GM23338 (cell line): Measurements from ENCODE around the gene BPTF. TPM values are rescaled to one million over a fixed set of nuclear protein-coding genes. Genes with fewer than 3 reads are reported as not detected.

Source experiments
- ATAC-seq: fragments of 200-7000 bp; cut with Tn5 transposase; 3 replicates; pipeline ENCODE4 v1.9.1; 2020
- DNase-seq: peaks from one replicate; pipeline ENCODE4 v3.0.0-alpha.2; 2015; ENCODE audit warnings: low spot score
- H2AFZ ChIP-seq: fragments of 200-600 bp; sonication (generic); 2 replicates; pipeline ENCODE4 v1.8.0; 2016; ENCODE audit warnings: antibody characterized with exemption, mild to moderate bottlenecking, moderate library complexity
- H3F3A ChIP-seq: fragments of 200-600 bp; sonication (generic); replicated peaks from 2 replicates; pipeline ENCODE4 v1.8.0; 2017; ENCODE audit warnings: antibody characterized with exemption, mixed run types, low read depth
- H3K27ac ChIP-seq: fragments of 200-600 bp; sonication (generic); 2 replicates; pipeline ENCODE4 v1.6.1; 2016; ENCODE audit warnings: low read depth
- H3K27me3 ChIP-seq: fragments of 200-600 bp; sonication (generic); 2 replicates; pipeline ENCODE4 v1.8.0; 2016; ENCODE audit warnings: mild to moderate bottlenecking, mixed run types, moderate library complexity; ENCODE audit not compliant: insufficient read depth
- H3K36me3 ChIP-seq: fragments of 200-600 bp; sonication (generic); 2 replicates; pipeline ENCODE4 v1.8.0; 2016; ENCODE audit warnings: mild to moderate bottlenecking; ENCODE audit not compliant: insufficient read depth
- H3K4me1 ChIP-seq: fragments of 200-600 bp; sonication (generic); 2 replicates; pipeline ENCODE4 v1.8.0; 2016; ENCODE audit warnings: mild to moderate bottlenecking, moderate library complexity; ENCODE audit not compliant: insufficient read depth
- H3K4me2 ChIP-seq: fragments of 200-600 bp; sonication (generic); 2 replicates; pipeline ENCODE4 v1.7.1; 2017; ENCODE audit warnings: mixed run types
- H3K4me3 ChIP-seq: fragments of 200-600 bp; sonication (generic); 2 replicates; pipeline ENCODE4 v1.6.1; 2016; ENCODE audit warnings: mixed run types
- H3K79me2 ChIP-seq: fragments of 200-600 bp; sonication (generic); replicated peaks from 2 replicates; pipeline ENCODE4 v1.8.0; 2017; ENCODE audit warnings: mild to moderate bottlenecking; ENCODE audit not compliant: insufficient read depth
- H3K9me2 ChIP-seq: fragments of 200-600 bp; sonication (generic); 2 replicates; pipeline ENCODE4 v1.8.0; 2017; ENCODE audit not compliant: insufficient read depth
- H4K20me1 ChIP-seq: fragments of 200-600 bp; sonication (generic); replicated peaks from 2 replicates; pipeline ENCODE4 v1.8.0; 2017; ENCODE audit warnings: mild to moderate bottlenecking; ENCODE audit not compliant: insufficient read depth
- H3K27ac Mint-ChIP-seq: 2 replicates; pipeline ENCODE4 v1.8.0; 2020; ENCODE audit warnings: inconsistent platforms, mild to moderate bottlenecking, moderate library complexity, mixed read lengths
- H3K27me3 Mint-ChIP-seq: 3 replicates; pipeline ENCODE4 v1.8.0; 2022; ENCODE audit warnings: low read depth, mild to moderate bottlenecking, moderate library complexity, mixed read lengths, inconsistent platforms; ENCODE audit not compliant: insufficient read depth, poor library complexity
- H3K36me3 Mint-ChIP-seq: 3 replicates; pipeline ENCODE4 v1.8.0; 2021; ENCODE audit warnings: low read depth, mild to moderate bottlenecking, inconsistent platforms, moderate library complexity, mixed read lengths
- H3K4me1 Mint-ChIP-seq: 3 replicates; pipeline ENCODE4 v1.8.0; 2020; ENCODE audit warnings: mild to moderate bottlenecking, inconsistent platforms, mixed read lengths
- H3K4me3 Mint-ChIP-seq: 3 replicates; pipeline ENCODE4 v1.8.0; 2021; ENCODE audit warnings: moderate library complexity, mild to moderate bottlenecking, inconsistent platforms, mixed read lengths
- H3K9me3 Mint-ChIP-seq: 3 replicates; pipeline ENCODE4 v1.8.0; 2020; ENCODE audit warnings: moderate library complexity, mild to moderate bottlenecking, inconsistent platforms, mixed read lengths
- CTCF ChIP-seq, 2 experiments: fragments of 200-600 bp in 1 of 2; sonication (generic) in 1 of 2; conservative IDR thresholded peaks; 2 replicates each; pipeline versions ENCODE4 v1.5.1 to v1.6.1; 2016 to 2017; ENCODE audit warnings: antibody characterized with exemption in 2 of 2, low read depth in 2 of 2, mild to moderate bottlenecking in 2 of 2, moderate library complexity in 1 of 2
- ETS1 ChIP-seq: IDR thresholded peaks from 2 replicates; pipeline ENCODE4 v1.6.1; 2016; ENCODE audit warnings: antibody characterized with exemption
- EZH2phosphoT487 ChIP-seq: fragments of 200-600 bp; sonication (generic); IDR thresholded peaks from one replicate; pipeline ENCODE4 v1.8.1; 2018; ENCODE audit warnings: antibody characterized with exemption; ENCODE audit not compliant: unreplicated experiment
- REST ChIP-seq: IDR thresholded peaks from one replicate; pipeline ENCODE4 v1.6.1; 2018; ENCODE audit warnings: antibody characterized with exemption; ENCODE audit not compliant: unreplicated experiment
- ZNF331 ChIP-seq: fragments of 250-450 bp; sonication (Bioruptor Pico); IDR thresholded peaks from 2 replicates; pipeline ENCODE4 v1.5.0; 2020; ENCODE audit warnings: low read depth, mild to moderate bottlenecking, moderate library complexity
- polyA plus RNA-seq: library from polyadenylated mRNA; unstranded; fragments of >200 nt; fragmentation: Nextera tagmentation; extraction: Ambion mirVana; gene quantifications from 2 replicates; pipeline ENCODE4 v1.2.1, GENCODE V29; 2016
- total RNA-seq: library from RNA; depleted of rRNA; stranded (reverse); fragments of >200 nt; shearing (Covaris generic); gene quantifications from 2 replicates; pipeline ENCODE4 v1.2.3, GENCODE V29; 2014

The BPTF gene
- total and polyA plus RNA-seq, 2 experiments from 2014 or later = 161 to 179 TPM

GRCh38 chr17:68011199-68011665 is 185.9 kb downstream of the BPTF start:
- no peak overlapping the region; the same call in 1 of the 2 replicates for H3K4me2 ChIP-seq
- 0 out of 2 replicates have a peak overlapping the region, but pooled peaks have one; percentile 78 for H3K27ac Mint-ChIP-seq

More at GRCh38 chr17:68011199-68011665, 185.9 kb downstream of the BPTF start:
- Mint-ChIP-seq H3K9me3 (no peaks in the 10 kb centered on the region; the same call in 2 of the 3 replicates), H3K4me3 (peak overlapping the region; percentile 54), H3K27me3 (peaks cover 16% of the 10 kb centered on the region), H3K4me1 (0 out of 3 replicates have a peak, but pooled peaks cover 3% of the 10 kb centered on the region), H3K36me3 (no peaks in the 10 kb centered on the region; the same call in 2 of the 3 replicates)
- Histone ChIP-seq H3K27me3 (no peaks in the 10 kb centered on the region), H3K79me2 (no peaks in the 10 kb centered on the region), H3K9me2 (no peaks in the 10 kb centered on the region), H3K27ac (no peak overlapping the region), H3K4me1 (no peaks in the 10 kb centered on the region), H4K20me1 (no peaks in the 10 kb centered on the region), H3K36me3 (no peaks in the 10 kb centered on the region), H3F3A (0 out of 2 replicates have a peak, but pooled peaks cover 2% of the 10 kb centered on the region), H3K4me3 (0 out of 2 replicates have a peak overlapping the region, but pooled peaks have one; percentile 31), H2AFZ (0 out of 2 replicates have a peak overlapping the region, but pooled peaks have one; percentile 39)
- TF ChIP-seq REST (no peak), EZH2phosphoT487 (no peak), CTCF (conservative IDR thresholded peaks at IDR 0.05; ENCODE audit: low read depth in 2 of 2) (peak; percentile 89 to 98), ETS1 (no peak), ZNF331 (CRISPR knock-in tag) (no peak)
- DNase-seq (peak; percentile 87), ATAC-seq (peak; percentile 97)
